Fibroblast of gingiva (primary cell): Measurements from ENCODE around the gene SLC9A4.
"Not testable (repeated sequence)": the region's sequence is repeated elsewhere in the genome, so short reads cannot be mapped to it uniquely, and the experiment has no call there.

Source experiments
- DNase-seq: peaks from one replicate; pipeline ENCODE4 v3.0.0-alpha.2; 2011; ENCODE audit warnings: low read depth

Gene SLC9A4

DNA sequence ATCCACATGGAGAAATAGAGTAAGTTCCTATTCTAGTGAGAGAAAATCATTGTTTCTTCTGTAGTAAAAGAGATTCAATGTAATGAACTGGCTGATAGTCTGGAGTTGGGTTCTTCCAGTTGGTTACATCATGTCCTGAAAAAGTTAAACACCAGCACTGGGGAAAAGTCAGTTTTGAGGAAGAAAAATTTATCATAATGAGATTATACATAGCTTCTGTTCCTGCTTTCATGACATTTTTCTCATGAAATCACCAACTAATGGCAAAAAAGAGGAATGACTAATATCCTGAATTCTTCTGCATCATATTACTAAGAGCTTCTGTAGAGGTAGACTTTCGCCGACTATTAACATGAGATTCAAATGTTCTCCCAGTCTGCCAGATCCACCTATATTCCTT lies 77.1 kb downstream of the SLC9A4 start:
- DNase-seq = no peak

DNA sequence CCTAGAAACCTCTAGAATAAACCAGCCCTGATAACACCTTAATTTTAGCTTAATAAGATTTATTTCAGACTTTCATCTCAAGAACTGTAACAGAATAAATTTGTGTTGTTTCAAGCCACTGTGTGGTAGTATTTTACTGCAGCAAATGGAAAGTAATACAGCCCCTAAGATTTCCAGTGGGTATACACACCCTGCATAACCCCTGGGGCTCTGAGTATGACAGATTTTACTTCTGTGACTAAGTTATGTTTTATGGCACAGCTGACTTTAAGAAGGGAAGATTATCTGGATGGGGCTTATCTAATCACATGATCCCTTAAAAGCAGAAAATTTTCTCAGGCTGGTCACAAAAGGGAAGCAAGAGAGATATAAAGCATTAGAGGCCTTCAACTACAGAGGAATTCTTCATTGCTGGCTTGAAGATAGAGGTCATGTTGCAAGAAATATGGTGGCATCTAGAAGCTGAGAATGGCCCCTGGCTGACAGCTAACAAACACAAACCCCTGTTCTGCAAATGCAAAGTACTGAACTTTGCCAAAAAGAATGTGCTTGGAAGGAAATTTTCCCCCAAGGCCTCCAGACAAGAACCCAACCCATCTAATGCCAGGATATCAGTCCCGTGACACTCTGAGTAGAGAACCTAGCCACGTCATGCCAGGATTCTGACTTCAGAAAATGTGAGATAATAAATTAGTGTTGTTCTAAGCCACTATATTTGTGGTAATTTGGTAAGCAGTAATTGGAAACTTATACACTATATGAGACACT lies 78.5 kb downstream of the SLC9A4 start:
- no peak for DNase-seq

GRCh38 chr2:102553601-102554000 lies 80.6 kb downstream of the SLC9A4 start:
- DNase-seq = no peak

GRCh38 chr2:102558463-102558862 lies 85.4 kb downstream of the SLC9A4 start:
- no peak for DNase-seq

GRCh38 chr2:102562542-102562941 lies 89.5 kb downstream of the SLC9A4 start:
- not testable (repeated sequence) for DNase-seq

DNA sequence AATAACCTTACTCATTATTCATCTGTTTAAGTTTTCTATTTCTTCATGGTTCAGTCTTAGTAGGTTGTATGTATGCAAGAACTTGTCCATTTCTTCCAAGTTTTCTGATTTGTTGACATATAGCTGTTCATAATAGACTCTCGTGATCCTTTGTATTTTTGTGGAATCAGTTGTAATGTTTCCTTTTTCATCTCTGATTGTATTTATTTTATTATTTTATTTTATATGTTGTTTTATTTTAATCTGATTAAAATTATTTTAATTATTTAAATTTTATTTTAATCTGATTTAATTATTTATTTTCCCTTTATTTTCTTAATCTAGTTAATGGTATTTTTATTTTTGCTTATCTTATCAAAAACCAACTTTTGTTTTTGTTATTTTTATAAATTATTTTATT lies 102.9 kb downstream of the SLC9A4 start:
- DNase-seq = no peak

GRCh38 chr2:102578376-102578775 lies 105.3 kb downstream of the SLC9A4 start:
- no peak for DNase-seq

DNA sequence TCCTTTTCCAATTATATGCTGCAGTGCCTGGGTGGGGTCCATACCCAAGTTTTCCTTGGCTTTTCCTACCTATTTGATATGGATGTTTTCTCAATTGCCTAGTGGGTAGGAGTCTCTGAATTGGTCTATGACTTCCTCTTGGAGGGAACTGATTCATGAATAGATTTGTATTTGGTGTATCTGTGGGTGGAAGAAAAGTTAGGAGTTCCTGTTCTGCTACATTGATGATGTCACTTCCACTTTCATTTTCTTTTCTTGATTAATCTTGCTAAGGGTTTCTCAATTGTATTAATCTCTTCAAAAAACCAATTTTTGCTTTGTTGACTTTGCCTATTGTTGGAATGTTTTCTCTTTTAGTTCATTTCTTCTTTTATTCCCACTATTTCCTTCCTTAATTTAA lies 108.9 kb downstream of the SLC9A4 start:
- no peak for DNase-seq

- no peak for DNase-seq
Observed at GRCh38 chr2:102582845-102583244, 109.8 kb downstream of the SLC9A4 start.
